Measurements from ENCODE around the gene NCBP1. TPM values are rescaled to one million over a fixed set of nuclear protein-coding genes. Genes with fewer than 3 reads are reported as not detected.
"Not testable (repeated sequence)": the region's sequence is repeated elsewhere in the genome, so short reads cannot be mapped to it uniquely, and the experiment has no call there.

The NCBP1 gene
- total RNA-seq, 3 donors from 2014 or later, result 48.1 to 50.9 (median 48.1) TPM

DNA sequence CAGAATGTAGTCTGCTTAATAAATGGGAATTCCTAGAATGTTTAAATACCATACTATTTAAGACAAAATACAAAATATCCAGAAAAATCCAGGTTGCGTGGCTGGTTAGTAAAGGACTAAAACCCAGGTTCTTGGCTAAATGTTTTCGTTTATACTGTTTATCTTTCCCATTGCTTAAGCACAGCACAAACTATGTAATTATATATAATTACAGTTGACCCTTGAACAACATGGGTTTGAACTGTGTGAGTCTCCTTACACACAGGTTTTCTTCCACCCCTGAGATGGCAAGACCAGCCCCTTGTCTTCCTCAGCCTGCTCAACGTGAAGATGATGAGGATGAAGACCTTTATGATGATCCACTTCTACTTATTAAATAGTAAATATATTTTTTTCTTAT, 38.8 kb downstream of the NCBP1 start:
- Mint-ChIP-seq H3K27me3 (ENCODE audit: low read depth) (no peaks in the 10 kb centered on the region), H3K36me3 (ENCODE audit: insufficient read depth) (peaks cover 52% of the 10 kb centered on the region), H3K4me3 (no peak overlapping the region), H3K4me1 (ENCODE audit: low read depth) (peaks cover 14% of the 10 kb centered on the region), H3K9me3 (no peaks in the 10 kb centered on the region)
- DNase-seq (no peak), ATAC-seq (no peak)

DNA sequence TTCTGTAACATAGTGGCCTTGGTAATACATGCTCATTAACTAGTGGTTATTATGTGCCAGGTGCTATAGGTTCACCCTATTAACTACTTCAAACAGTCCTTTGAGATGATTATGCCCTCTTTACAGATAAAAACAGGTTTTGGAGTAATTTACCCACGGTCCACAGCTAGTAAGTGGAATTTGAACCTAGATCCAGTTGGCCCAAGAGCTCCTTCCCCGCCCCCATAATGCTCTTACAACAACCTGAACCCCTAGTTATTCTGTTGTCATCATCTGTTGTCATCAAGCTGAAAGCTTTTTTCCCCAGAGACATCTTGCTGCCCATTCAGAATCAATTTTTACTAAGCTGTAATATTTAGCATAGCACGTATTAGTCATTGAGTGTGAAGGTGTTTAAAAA, 40.3 kb downstream of the NCBP1 start:
- DNase-seq (no peak), ATAC-seq (no peak)
- Mint-ChIP-seq H3K9me3 (no peaks in the 10 kb centered on the region), H3K36me3 (ENCODE audit: insufficient read depth) (peaks cover 51% of the 10 kb centered on the region), H3K4me3 (no peak overlapping the region), H3K27me3 (ENCODE audit: low read depth) (no peaks in the 10 kb centered on the region), H3K4me1 (ENCODE audit: low read depth) (peaks cover 12% of the 10 kb centered on the region)

DNA sequence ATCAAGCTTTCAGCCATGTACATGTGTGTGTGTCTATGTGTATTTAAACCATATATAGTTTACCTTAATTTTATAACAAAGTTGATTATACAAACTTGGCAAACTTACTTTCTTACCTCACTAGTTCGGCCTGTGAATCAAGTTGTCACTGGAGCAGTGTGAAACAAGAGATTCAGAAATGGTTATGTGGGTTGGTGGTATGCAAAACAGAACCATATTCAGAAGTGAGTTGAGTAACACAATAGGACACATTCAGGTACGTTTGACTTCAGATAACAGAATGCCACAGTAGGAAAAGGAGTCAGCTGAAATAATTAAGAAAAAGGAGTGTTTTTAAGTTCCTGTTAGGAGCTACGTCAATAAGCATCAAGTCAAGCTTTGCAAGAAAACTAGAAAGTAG, 42.0 kb downstream of the NCBP1 start:
- DNase-seq (no peak), ATAC-seq (peak in 1 of 2 donors; percentile 41)
- Mint-ChIP-seq H3K9me3 (no peaks in the 10 kb centered on the region), H3K4me3 (no peak overlapping the region), H3K36me3 (ENCODE audit: insufficient read depth) (peaks cover 43% of the 10 kb centered on the region), H3K4me1 (ENCODE audit: low read depth) (peaks cover 12% of the 10 kb centered on the region), H3K27me3 (ENCODE audit: low read depth) (no peaks in the 10 kb centered on the region)

DNA sequence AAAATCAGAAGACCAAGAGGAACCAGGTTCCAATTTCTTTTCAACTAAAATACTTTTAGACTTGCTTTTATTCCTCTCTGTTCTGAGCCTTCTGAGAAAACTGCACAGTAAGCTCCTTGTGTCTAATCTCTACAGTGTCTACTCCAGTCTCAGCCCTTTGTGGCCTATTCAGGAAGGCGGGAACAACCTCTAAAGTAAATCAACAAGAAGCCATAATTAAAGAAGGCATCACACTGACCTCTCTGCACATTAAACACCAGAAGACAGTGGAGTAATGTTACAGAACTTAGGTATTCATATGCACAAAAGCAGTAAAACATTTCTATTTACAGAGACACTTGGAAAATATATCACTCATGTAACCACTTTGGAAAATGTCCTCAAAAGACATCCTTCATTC, 48.6 kb downstream of the NCBP1 start:
- H3K4me1 Mint-ChIP-seq (ENCODE audit: low read depth), result peaks cover 7% of the 10 kb centered on the region
- DNase-seq (no peak), ATAC-seq (no peak)
- no peaks in the 10 kb centered on the region for H3K27me3 Mint-ChIP-seq (ENCODE audit: low read depth)
- H3K36me3 Mint-ChIP-seq (ENCODE audit: insufficient read depth), result peaks cover 31% of the 10 kb centered on the region
- no peak overlapping the region for H3K4me3 Mint-ChIP-seq
- no peaks in the 10 kb centered on the region for H3K9me3 Mint-ChIP-seq

DNA sequence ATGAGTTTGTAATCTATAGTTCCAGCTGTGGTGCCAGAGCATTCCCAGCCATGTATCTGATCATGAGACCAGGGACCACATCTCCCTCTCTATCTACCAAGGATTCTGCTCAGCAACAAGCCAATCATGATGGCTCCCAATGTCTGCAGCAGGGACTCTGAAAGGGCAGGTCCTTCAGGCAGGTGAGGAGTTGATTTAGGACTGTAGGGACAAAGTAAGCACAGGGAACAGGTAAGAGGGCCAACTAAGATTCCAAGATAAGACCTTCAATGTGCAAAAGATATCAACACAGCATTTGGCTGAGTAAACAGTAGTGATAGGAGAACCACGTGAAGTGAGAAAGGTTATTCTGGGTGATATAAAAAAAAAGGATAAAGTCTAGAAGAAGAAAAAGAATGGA, 55.0 kb downstream of the NCBP1 start:
- Mint-ChIP-seq H3K27me3 (ENCODE audit: low read depth) (no peaks in the 10 kb centered on the region), H3K9me3 (no peaks in the 10 kb centered on the region), H3K36me3 (ENCODE audit: insufficient read depth) (peaks cover 37% of the 10 kb centered on the region), H3K4me3 (no peak overlapping the region), H3K4me1 (ENCODE audit: low read depth) (peaks cover 11% of the 10 kb centered on the region)
- ATAC-seq, result no peak
- DNase-seq, result no peak

DNA sequence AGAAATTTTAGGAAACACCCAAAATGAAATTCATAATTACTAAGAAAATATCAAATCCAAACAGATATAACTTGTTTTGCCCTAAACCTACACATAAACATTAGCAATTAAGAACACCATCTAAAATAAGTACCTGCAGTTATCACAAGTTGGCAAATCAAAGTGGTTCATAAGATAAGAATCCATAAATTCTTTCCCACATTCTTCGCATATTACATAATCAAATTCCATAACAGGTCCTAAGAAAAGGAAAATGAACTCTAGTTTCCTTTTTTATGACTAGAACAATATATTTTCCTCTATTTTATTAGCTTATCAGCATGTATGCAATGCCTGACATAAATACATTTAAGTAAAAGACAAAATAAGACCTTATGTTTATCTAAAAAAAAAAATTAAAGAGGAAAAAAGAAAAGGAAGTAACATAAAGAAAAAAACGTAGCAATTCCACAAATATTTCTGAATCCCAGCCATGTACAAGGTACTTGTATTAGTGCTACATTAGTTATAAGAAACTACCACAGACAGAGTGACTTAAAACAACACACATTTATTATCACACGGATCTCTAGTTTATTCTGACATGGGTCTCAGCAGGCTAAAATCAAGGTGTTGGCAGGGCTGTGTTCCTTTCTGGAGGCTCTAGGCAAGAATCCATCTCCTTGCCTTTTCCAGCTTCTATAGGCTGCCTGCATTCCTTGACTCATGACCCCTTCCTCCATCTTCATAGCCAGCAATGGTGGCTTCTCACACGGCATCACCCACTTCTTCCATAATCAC, 56.0 kb downstream of the NCBP1 start:
- H3K4me3 Mint-ChIP-seq, result no peak overlapping the region
- ATAC-seq (no peak), DNase-seq (no peak)
- peaks cover 19% of the 10 kb centered on the region for H3K4me1 Mint-ChIP-seq (ENCODE audit: low read depth)
- H3K9me3 Mint-ChIP-seq, result no peaks in the 10 kb centered on the region
- no peaks in the 10 kb centered on the region for H3K27me3 Mint-ChIP-seq (ENCODE audit: low read depth)
- H3K36me3 Mint-ChIP-seq (ENCODE audit: insufficient read depth), result peaks cover 29% of the 10 kb centered on the region

DNA sequence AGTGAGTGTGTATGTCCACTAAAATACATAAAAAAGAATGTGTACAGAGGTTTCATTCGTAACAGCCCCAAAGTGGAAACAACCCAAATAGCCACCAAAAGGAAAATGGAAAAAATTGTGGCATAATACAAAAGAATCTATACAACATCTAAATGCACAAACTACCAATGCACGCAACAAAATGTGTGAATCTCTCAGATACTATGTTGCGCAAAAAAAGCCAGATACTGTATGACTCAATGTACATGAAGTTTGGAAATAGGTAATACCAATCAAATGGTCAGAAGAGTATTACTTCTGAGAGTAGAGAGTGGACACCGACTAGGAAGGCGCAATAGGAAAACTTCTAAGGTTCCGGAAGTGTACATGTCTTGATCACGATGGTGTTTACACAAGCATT, 61.1 kb downstream of the NCBP1 start:
- no peaks in the 10 kb centered on the region for H3K9me3 Mint-ChIP-seq
- ATAC-seq (no peak), DNase-seq (no peak)
- peaks cover 57% of the 10 kb centered on the region for H3K4me1 Mint-ChIP-seq (ENCODE audit: low read depth)
- H3K27me3 Mint-ChIP-seq (ENCODE audit: low read depth), result no peaks in the 10 kb centered on the region
- H3K36me3 Mint-ChIP-seq (ENCODE audit: insufficient read depth), result peaks cover 10% of the 10 kb centered on the region
- peak overlapping the region; percentile 91 for H3K4me3 Mint-ChIP-seq

DNA sequence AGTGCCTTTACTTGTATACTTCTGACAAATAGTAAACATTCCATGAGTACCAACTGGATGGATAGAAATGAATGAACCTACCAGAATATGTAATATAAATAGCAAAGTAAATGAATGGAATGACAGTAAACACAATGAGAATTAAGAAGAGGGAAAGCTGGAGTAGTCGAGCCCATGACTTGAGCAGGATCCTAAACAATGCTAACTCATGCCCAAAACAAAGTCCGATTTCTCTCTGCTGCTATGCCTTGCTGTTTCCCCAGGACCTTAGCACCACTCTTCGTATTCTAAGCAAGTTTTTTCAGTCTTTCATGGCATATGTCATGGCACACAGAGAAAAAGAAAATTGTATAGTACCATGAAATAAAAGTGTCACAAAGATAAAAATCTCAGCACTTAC, 61.8 kb downstream of the NCBP1 start:
- no peak for DNase-seq
- peaks cover 57% of the 10 kb centered on the region for H3K4me1 Mint-ChIP-seq (ENCODE audit: low read depth)
- H3K9me3 Mint-ChIP-seq, result no peaks in the 10 kb centered on the region
- H3K36me3 Mint-ChIP-seq (ENCODE audit: insufficient read depth), result peaks cover 8% of the 10 kb centered on the region
- no peaks in the 10 kb centered on the region for H3K27me3 Mint-ChIP-seq (ENCODE audit: low read depth)
- no peak for ATAC-seq
- peak overlapping the region; percentile 91 for H3K4me3 Mint-ChIP-seq

DNA sequence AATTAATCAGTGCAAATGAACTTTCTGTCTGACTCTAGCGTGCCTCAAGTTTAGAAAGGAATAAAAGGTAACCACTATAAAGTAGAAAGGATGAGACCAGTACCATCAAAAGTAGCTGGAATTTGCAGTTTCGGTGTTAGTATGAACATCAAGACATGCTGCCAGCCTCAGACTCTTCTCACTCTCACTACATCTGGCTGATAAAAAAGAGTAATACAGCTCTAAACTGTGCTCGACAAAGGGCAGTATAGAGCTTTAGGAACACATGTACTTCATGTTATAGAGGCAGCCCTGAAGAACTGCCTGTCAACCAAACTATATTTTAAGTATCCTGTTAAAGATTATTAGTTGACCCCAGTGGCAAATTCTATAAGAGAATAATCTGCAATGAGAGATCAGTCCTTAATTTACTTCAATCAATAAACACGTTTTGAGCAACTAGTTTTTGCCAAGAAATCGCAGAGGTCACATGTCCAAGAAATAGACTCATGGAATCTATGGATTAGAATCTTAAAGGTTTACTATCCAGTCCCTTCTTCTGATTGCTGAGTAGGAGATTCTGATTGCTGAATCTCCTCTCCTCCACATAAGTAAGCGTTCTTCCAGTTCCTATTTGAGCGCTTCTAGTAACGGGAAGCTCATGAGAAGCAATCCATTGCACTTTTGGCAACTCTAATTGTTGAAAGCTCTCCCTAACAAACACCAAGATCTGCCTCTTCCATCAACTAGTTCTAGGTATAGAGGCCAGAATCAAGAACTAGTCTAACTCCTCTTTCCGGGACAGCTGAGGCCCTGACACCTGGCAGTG, 62.6 kb downstream of the NCBP1 start:
- DNase-seq (no peak), ATAC-seq (peak; percentile 6 to 10)
- Mint-ChIP-seq H3K9me3 (no peaks in the 10 kb centered on the region), H3K4me1 (ENCODE audit: low read depth) (peaks cover 57% of the 10 kb centered on the region), H3K36me3 (ENCODE audit: insufficient read depth) (peaks cover 6% of the 10 kb centered on the region), H3K27me3 (ENCODE audit: low read depth) (no peaks in the 10 kb centered on the region), H3K4me3 (peak overlapping the region; percentile 91)

DNA sequence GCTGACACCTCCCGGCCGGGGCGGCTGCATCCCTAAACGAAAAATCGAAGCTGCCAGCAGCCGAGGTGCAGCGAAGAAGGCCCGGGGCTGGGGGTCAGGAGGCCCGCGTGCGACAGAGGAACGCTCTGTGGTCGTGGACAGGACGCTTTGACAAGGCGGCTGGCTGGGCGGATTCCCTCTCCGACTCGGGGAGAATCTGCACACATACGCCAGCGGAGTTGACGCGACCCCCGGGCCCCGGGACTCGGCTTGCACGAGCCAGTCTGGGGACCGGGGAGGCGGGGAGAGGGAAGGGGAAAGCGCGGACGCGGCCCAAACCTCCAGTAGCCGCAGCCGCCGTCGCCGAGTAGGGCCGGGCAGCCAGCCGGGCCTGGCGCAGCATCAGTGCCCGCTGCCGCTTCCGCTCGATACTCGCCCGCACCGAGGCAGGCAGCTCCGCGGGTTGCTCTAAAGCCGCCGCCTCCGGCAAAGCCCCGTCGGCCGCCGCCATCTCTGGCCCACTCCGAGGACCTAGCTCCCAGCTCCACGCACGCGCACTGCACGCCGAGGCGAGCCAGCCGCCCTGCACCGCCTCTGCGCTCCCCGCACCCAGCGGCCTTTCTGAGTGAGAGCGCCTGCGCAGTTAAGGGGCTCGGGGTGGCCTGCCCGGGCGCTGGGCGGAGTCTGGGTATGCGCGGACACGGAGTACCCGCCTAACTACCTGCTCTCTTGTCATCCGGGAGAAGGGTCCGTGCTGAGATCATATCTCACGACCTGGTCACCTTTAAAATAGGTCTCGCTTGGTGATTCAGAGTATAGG, 63.4 kb downstream of the NCBP1 start, which contains the start of gene XPA:
XPA (minus strand) TSS at position 538 of the 799 bp plus-strand sequence; CDS start at position 490, 48 bp downstream.
- Mint-ChIP-seq H3K4me1 (ENCODE audit: low read depth) (peaks cover 57% of the 10 kb centered on the region), H3K9me3 (no peaks in the 10 kb centered on the region), H3K27me3 (ENCODE audit: low read depth) (peaks cover 4% of the 10 kb centered on the region), H3K36me3 (ENCODE audit: insufficient read depth) (peaks cover 6% of the 10 kb centered on the region), H3K4me3 (peak within 1 kb of the TSS; percentile 91)
- ATAC-seq (peak; percentile 92), DNase-seq (peak; percentile 96)

DNA sequence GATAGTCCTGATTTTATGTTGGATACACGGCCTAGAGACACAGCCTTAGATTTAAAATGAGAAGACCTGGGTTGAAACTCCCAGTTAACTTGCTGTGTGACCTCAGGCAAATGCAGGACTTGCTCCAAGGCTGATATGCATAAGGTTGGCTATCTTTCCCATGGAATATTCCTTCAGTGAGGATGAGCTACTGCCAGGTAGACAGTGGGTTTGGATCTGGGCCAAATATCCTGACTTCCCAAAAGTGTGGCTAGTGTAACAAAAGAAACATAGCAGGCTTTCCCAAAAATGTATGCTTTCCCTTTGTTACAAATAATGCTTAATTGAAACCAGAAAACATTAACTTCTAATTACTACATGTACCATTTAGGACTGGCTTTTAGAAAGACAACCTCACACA, 64.2 kb downstream of the NCBP1 start:
- ATAC-seq (no peak), DNase-seq (no peak)
- peaks cover 55% of the 10 kb centered on the region for H3K4me1 Mint-ChIP-seq (ENCODE audit: low read depth)
- peaks cover 7% of the 10 kb centered on the region for H3K27me3 Mint-ChIP-seq (ENCODE audit: low read depth)
- H3K9me3 Mint-ChIP-seq, result no peaks in the 10 kb centered on the region
- H3K4me3 Mint-ChIP-seq, result peak overlapping the region; percentile 91
- H3K36me3 Mint-ChIP-seq (ENCODE audit: insufficient read depth), result peaks cover 4% of the 10 kb centered on the region

DNA sequence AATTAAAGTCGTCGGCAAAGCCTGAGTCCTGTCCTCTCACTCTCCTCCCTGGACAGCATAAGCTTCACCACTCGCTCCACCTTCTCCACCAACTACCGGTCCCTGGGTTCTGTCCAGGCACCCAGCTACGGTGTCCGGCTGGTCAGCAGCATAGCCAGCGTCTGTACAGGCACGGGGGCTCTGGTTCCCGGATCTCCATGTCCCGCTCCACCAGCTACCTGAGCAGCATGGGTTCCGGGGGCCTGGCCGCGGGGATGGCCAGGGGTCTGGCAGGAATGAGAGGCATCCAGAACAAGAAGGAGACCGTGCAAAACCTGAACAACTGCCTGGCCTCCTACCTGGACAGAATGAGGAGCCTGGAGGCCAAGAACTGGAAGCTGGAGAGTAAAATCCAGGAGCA, 65.2 kb downstream of the NCBP1 start:
- DNase-seq, result no peak
- Mint-ChIP-seq H3K4me3 (no peak overlapping the region), H3K27me3 (ENCODE audit: low read depth) (peaks cover 7% of the 10 kb centered on the region), H3K9me3 (no peaks in the 10 kb centered on the region), H3K36me3 (ENCODE audit: insufficient read depth) (peaks cover 2% of the 10 kb centered on the region), H3K4me1 (ENCODE audit: low read depth) (peaks cover 50% of the 10 kb centered on the region)
- ATAC-seq, result no peak

DNA sequence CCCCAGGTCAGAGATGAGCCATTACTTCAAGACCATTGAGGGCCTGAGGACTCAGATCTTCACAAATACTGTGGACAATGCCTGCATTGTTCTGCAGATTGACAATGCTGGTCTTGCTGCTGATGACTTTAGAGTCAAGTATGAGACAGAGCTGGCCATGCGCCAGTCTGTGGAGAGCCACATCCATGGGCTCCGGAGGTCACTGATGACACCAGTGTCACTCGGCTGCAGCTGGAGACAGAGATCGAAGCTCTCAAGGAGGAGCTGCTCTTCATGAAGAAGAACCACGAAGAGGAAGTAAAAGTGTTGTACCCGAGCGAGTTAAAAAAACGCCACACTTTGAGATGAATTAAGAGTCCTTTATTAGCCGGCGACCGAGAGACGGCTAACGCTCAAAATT, 65.7 kb downstream of the NCBP1 start:
- ATAC-seq; H3K36me3 Mint-ChIP-seq (ENCODE audit: insufficient read depth); H3K27me3 Mint-ChIP-seq (ENCODE audit: low read depth); DNase-seq; H3K9me3 Mint-ChIP-seq: not testable (repeated sequence)
- peak overlapping the region; percentile 6 for H3K4me3 Mint-ChIP-seq
- H3K4me1 Mint-ChIP-seq (ENCODE audit: low read depth), result peaks cover 48% of the 10 kb centered on the region

DNA sequence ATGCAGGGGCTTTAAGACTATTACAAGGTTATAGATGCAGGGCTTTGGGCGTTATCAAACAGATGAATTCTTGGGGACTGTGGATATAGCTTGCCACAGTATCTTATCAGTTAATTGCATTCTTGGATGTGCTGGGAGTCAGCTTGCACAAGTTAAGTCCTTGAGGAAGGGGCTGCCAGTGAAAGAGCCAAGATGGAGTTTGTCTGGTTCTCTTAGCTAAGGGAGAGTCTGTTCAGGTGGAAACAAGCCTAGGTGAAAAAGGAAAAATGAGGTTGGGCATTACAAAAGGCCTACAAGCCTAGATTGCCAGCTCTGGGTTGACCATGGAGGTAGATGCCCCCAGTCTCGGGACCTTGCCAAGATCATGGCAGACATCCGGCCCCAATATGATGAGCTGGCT, 66.2 kb downstream of the NCBP1 start:
- not testable (repeated sequence) for H3K9me3 Mint-ChIP-seq; H3K36me3 Mint-ChIP-seq (ENCODE audit: insufficient read depth); H3K27me3 Mint-ChIP-seq (ENCODE audit: low read depth); ATAC-seq; DNase-seq; H3K4me3 Mint-ChIP-seq
- peaks cover 46% of the 10 kb centered on the region for H3K4me1 Mint-ChIP-seq (ENCODE audit: low read depth)
